HepG2 (cell line): ENCODE measurements around the gene PXMP4. TPM values are rescaled to one million over a fixed set of nuclear protein-coding genes. Genes with fewer than 3 reads are reported as not detected.

Source experiments
- ADNP ChIP-seq: sonication (generic); formaldehyde crosslinking; IDR thresholded peaks from 2 replicates; pipeline ENCODE4 v1.4.0; 2020; ENCODE audit warnings: missing genetic modification reagents
- CENPX ChIP-seq: sonication (generic); formaldehyde crosslinking; IDR thresholded peaks from 2 replicates; pipeline ENCODE4 v1.9.0; 2021; ENCODE audit warnings: mild to moderate bottlenecking, missing genetic modification reagents, moderate library complexity
- DNMT1 ChIP-seq: sonication (generic); formaldehyde crosslinking; IDR thresholded peaks from 2 replicates; pipeline ENCODE4 v1.5.1; 2020; ENCODE audit warnings: mild to moderate bottlenecking, missing genetic modification reagents
- FOXA1 ChIP-seq, 2 experiments: fragments of 450-650 bp in 1 of 2; sonication (generic) in 1 of 2; formaldehyde crosslinking in 1 of 2; IDR thresholded peaks; 2 replicates each; pipeline versions ENCODE4 v1.4.0 to v1.6.1; 2016 to 2020; ENCODE audit warnings: missing genetic modification reagents in 1 of 2
- MTA1 ChIP-seq: sonication (generic); formaldehyde crosslinking; IDR thresholded peaks from 2 replicates; pipeline ENCODE4 v1.4.0; 2020; ENCODE audit warnings: missing genetic modification reagents, mild to moderate bottlenecking, borderline replicate concordance
- NFE2 ChIP-seq: sonication (generic); formaldehyde crosslinking; IDR thresholded peaks from 2 replicates; pipeline ENCODE4 v1.4.0; 2020; ENCODE audit warnings: missing genetic modification reagents
- POGZ ChIP-seq: sonication (generic); formaldehyde crosslinking; IDR thresholded peaks from 2 replicates; pipeline ENCODE4 v1.4.0; 2020; ENCODE audit warnings: mild to moderate bottlenecking, missing genetic modification reagents
- PRPF4 ChIP-seq: fragments of 200-400 bp; formaldehyde crosslinking; IDR thresholded peaks from 2 replicates; pipeline ENCODE4 v1.6.1; 2016; ENCODE audit warnings: low read length, low read depth; ENCODE audit not compliant: poor library complexity, severe bottlenecking
- RAD21 ChIP-seq: fragments of 450-650 bp; formaldehyde crosslinking; IDR thresholded peaks from 2 replicates; pipeline ENCODE4 v1.5.0; 2020; ENCODE audit warnings: mild to moderate bottlenecking
- RELA ChIP-seq: sonication (generic); formaldehyde crosslinking; IDR thresholded peaks from 2 replicates; pipeline ENCODE4 v1.4.0; 2020; ENCODE audit warnings: missing genetic modification reagents
- SALL1 ChIP-seq: sonication (generic); formaldehyde crosslinking; IDR thresholded peaks from 2 replicates; pipeline ENCODE4 v1.8.0; 2022; ENCODE audit warnings: mild to moderate bottlenecking, missing genetic modification reagents
- ZMYM2 ChIP-seq: sonication (generic); formaldehyde crosslinking; IDR thresholded peaks from 2 replicates; pipeline ENCODE4 v1.8.0; 2022; ENCODE audit warnings: mild to moderate bottlenecking, missing genetic modification reagents
- ZNF280B ChIP-seq: sonication (generic); formaldehyde crosslinking; IDR thresholded peaks from 2 replicates; pipeline ENCODE4 v1.5.0; 2020; ENCODE audit warnings: missing genetic modification reagents, mild to moderate bottlenecking, borderline replicate concordance
- ZNF501 ChIP-seq: sonication (generic); formaldehyde crosslinking; IDR thresholded peaks from 2 replicates; pipeline ENCODE4 v1.5.1; 2020; ENCODE audit warnings: mild to moderate bottlenecking, moderate library complexity, missing genetic modification reagents
- ZNF629 ChIP-seq: sonication (generic); formaldehyde crosslinking; conservative IDR thresholded peaks from 2 replicates; pipeline ENCODE4 v1.5.0; 2020; ENCODE audit warnings: missing genetic modification reagents
- ZNF776 ChIP-seq: sonication (generic); formaldehyde crosslinking; IDR thresholded peaks from 2 replicates; pipeline ENCODE4 v1.4.0; 2020; ENCODE audit warnings: mild to moderate bottlenecking, missing genetic modification reagents
- ZSCAN21 ChIP-seq: sonication (generic); formaldehyde crosslinking; IDR thresholded peaks from 2 replicates; pipeline ENCODE4 v1.8.0; 2022; ENCODE audit warnings: mild to moderate bottlenecking, missing genetic modification reagents, moderate library complexity, borderline replicate concordance
- polyA plus RNA-seq, 8 experiments: library from polyadenylated mRNA; depleted of rRNA in 3 of 8; stranded (reverse) in 7 of 8; unstranded in 1 of 8; fragments of >200 nt; fragmentation: Illumina TruSeq in 4 of 8; extraction: Trizol in 4 of 8; gene quantifications; 2 replicates each; pipeline versions ENCODE4 v1.2.1 to v1.2.3, GENCODE V29; 2011 to 2016; ENCODE audit warnings: low read depth in 4 of 8, missing spikeins in 1 of 8, mixed read lengths in 1 of 8; ENCODE audit not compliant: insufficient read depth in 1 of 8
- total RNA-seq, 5 experiments: library from RNA; depleted of rRNA; stranded (reverse); fragments of >200 nt; fragmentation: Illumina TruSeq; extraction: Trizol; gene quantifications; 2 replicates each; pipeline ENCODE4 v1.2.3, GENCODE V29; 2016; ENCODE audit warnings: low read depth in 1 of 5
- TF ChIP-seq, protein P1 (sequence below): sonication (generic); formaldehyde crosslinking; IDR thresholded peaks from 2 replicates; pipeline ENCODE4 v1.8.1; 2022; ENCODE audit warnings: mild to moderate bottlenecking, missing genetic modification reagents
- TF ChIP-seq, protein P2 (sequence below): sonication (generic); formaldehyde crosslinking; IDR thresholded peaks from 2 replicates; pipeline ENCODE4 v1.4.0; 2020; ENCODE audit warnings: mild to moderate bottlenecking, missing genetic modification reagents

PXMP4 gene
- total and polyA plus RNA-seq, 2 of the 13 experiments (the other 11 are each of a cell fraction or from before 2014, with no cell fraction given), result not detected

DNA sequence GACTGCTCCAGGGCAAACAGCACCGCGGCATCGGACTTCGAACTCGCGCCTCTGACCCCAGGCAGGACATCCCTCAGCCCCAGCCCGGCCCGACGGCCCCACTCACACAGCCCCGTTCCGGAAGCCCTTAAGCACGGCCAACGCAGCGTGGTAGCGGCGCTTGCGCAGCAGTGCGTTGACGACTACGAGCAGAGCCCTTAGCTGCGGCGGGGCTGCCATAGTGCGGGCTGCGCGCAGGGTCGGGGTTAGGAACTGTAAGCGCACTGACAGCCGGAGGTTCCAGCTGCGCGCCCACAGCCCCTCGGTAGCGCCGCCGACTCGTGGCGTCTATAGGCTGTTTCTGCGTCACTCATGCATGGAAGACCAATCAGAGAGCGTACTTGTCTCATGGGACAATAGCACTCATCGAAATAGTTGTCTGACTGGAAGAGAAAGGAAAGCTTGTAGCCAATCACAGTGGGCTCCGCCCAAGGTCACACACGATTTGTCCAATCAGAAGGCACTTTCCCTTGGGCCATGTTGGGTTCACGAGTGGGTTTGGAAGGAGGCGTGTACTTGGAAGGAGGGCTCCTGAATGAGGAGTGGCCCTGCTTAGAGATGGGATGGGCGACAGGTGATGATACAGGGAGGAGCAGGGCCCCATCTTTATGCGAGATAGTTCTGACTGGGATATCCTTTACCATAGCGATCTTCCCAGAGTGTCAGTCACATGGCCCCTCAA, at the start of gene PXMP4 (continued):
- TF ChIP-seq NFE2 (CRISPR knock-in tag) (no peak), PRPF4 (peak; percentile 81), ZNF776 (CRISPR knock-in tag) (peak; percentile 16; the same call in 1 of the 2 replicates), MTA1 (CRISPR knock-in tag) (peak; percentile 46; the same call in 1 of the 2 replicates), DNMT1 (CRISPR knock-in tag) (0 out of 2 replicates have a peak, but pooled peaks have one; percentile 57), RAD21 (CRISPR knock-in tag) (0 out of 2 replicates have a peak, but pooled peaks have one; percentile 2), ZNF501 (CRISPR knock-in tag) (no peak), ZNF629 (peak; percentile 88), SALL1 (CRISPR knock-in tag) (peak; percentile 49; the same call in 1 of the 2 replicates), ZNF280B (CRISPR knock-in tag) (peak; percentile 48; the same call in 1 of the 2 replicates), ZSCAN21 (CRISPR knock-in tag) (peak; percentile 85; the same call in 1 of the 2 replicates), POGZ (CRISPR knock-in tag) (peak; percentile 32), ZMYM2 (CRISPR knock-in tag) (0 out of 2 replicates have a peak, but pooled peaks have one; percentile 74), ADNP (0 out of 2 replicates have a peak, but pooled peaks have one; percentile 7), RELA (CRISPR knock-in tag) (peak; percentile 21; the same call in 1 of the 2 replicates), FOXA1 (IDR thresholded peaks at IDR 0.05) (no peak), FOXA1 (CRISPR knock-in tag; IDR thresholded peaks at IDR 0.05) (0 out of 2 replicates have a peak, but pooled peaks have one; percentile 3), CENPX (CRISPR knock-in tag) (no peak)
- TF ChIP-seq, protein P1, sequence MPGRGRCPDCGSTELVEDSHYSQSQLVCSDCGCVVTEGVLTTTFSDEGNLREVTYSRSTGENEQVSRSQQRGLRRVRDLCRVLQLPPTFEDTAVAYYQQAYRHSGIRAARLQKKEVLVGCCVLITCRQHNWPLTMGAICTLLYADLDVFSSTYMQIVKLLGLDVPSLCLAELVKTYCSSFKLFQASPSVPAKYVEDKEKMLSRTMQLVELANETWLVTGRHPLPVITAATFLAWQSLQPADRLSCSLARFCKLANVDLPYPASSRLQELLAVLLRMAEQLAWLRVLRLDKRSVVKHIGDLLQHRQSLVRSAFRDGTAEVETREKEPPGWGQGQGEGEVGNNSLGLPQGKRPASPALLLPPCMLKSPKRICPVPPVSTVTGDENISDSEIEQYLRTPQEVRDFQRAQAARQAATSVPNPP, result 0 out of 2 replicates have a peak, but pooled peaks have one; percentile 24
- TF ChIP-seq, protein P2, sequence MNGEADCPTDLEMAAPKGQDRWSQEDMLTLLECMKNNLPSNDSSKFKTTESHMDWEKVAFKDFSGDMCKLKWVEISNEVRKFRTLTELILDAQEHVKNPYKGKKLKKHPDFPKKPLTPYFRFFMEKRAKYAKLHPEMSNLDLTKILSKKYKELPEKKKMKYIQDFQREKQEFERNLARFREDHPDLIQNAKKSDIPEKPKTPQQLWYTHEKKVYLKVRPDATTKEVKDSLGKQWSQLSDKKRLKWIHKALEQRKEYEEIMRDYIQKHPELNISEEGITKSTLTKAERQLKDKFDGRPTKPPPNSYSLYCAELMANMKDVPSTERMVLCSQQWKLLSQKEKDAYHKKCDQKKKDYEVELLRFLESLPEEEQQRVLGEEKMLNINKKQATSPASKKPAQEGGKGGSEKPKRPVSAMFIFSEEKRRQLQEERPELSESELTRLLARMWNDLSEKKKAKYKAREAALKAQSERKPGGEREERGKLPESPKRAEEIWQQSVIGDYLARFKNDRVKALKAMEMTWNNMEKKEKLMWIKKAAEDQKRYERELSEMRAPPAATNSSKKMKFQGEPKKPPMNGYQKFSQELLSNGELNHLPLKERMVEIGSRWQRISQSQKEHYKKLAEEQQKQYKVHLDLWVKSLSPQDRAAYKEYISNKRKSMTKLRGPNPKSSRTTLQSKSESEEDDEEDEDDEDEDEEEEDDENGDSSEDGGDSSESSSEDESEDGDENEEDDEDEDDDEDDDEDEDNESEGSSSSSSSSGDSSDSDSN (CRISPR knock-in tag), result 0 out of 2 replicates have a peak, but pooled peaks have one; percentile 25
